GM21737 (cell line): ENCODE data around the gene MRPS15.
"Not testable (repeated sequence)": the region's sequence is repeated elsewhere in the genome, so short reads cannot be mapped to it uniquely, and the experiment has no call there.

Source experiments
- ATAC-seq: cut with Tn5 transposase; IDR thresholded peaks from one replicate; pipeline ENCODE4 v1.9.1; 2021; ENCODE audit warnings: mild to moderate bottlenecking, moderate library complexity; ENCODE audit not compliant: unreplicated experiment

Gene MRPS15

GRCh38 chr1:36484099-36484498, 19.9 kb upstream of the MRPS15 start:
- no peak for ATAC-seq

- ATAC-seq = no peak
Observed at GRCh38 chr1:36482724-36483388, 18.7 kb upstream of the MRPS15 start, which contains the start of gene CSF3R. TSS of gene CSF3R (minus strand) at chr1:36482913. CDS start at chr1:36479496, 3,417 bp downstream.

- no peak for ATAC-seq
Observed at GRCh38 chr1:36481771-36482723, 17.9 kb upstream of the MRPS15 start.

- no peak for ATAC-seq
Observed at GRCh38 chr1:36481091-36481490, 16.9 kb upstream of the MRPS15 start.

GRCh38 chr1:36480161-36480560, 16.0 kb upstream of the MRPS15 start:
- ATAC-seq = no peak

GRCh38 chr1:36479505-36480051, 15.4 kb upstream of the MRPS15 start:
- ATAC-seq = no peak

GRCh38 chr1:36477615-36478014, 13.4 kb upstream of the MRPS15 start:
- ATAC-seq = not testable (repeated sequence)

GRCh38 chr1:36476945-36477344, 12.8 kb upstream of the MRPS15 start:
- no peak for ATAC-seq

- no peak for ATAC-seq
Observed at GRCh38 chr1:36475910-36476604, 11.9 kb upstream of the MRPS15 start.

- no peak for ATAC-seq
Observed at GRCh38 chr1:36475341-36475740, 11.2 kb upstream of the MRPS15 start.

- no peak for ATAC-seq
Observed at GRCh38 chr1:36472656-36473055, 8.5 kb upstream of the MRPS15 start.

GRCh38 chr1:36471830-36472641, 7.9 kb upstream of the MRPS15 start:
- no peak for ATAC-seq

GRCh38 chr1:36469163-36469562, 5.0 kb upstream of the MRPS15 start:
- ATAC-seq = no peak

GRCh38 chr1:36467700-36468455, 3.7 kb upstream of the MRPS15 start:
- no peak for ATAC-seq

- ATAC-seq = no peak
Observed at GRCh38 chr1:36467027-36467410, 2.8 kb upstream of the MRPS15 start.

- ATAC-seq = no peak
Observed at GRCh38 chr1:36466370-36467026, 2.3 kb upstream of the MRPS15 start.

GRCh38 chr1:36465731-36466369, 1.7 kb upstream of the MRPS15 start:
- no peak for ATAC-seq

- ATAC-seq = no peak
Observed at GRCh38 chr1:36464605-36465393, 615 bp upstream of the MRPS15 start.
